ENCODE data around the gene ASCL2. TPM values are rescaled to one million over a fixed set of nuclear protein-coding genes. Genes with fewer than 3 reads are reported as not detected.

ASCL2 gene
- total and polyA plus RNA-seq, 2 donors (not counting 3 experiments of a cell fraction or from before 2014, with no cell fraction given) = not detected

DNA sequence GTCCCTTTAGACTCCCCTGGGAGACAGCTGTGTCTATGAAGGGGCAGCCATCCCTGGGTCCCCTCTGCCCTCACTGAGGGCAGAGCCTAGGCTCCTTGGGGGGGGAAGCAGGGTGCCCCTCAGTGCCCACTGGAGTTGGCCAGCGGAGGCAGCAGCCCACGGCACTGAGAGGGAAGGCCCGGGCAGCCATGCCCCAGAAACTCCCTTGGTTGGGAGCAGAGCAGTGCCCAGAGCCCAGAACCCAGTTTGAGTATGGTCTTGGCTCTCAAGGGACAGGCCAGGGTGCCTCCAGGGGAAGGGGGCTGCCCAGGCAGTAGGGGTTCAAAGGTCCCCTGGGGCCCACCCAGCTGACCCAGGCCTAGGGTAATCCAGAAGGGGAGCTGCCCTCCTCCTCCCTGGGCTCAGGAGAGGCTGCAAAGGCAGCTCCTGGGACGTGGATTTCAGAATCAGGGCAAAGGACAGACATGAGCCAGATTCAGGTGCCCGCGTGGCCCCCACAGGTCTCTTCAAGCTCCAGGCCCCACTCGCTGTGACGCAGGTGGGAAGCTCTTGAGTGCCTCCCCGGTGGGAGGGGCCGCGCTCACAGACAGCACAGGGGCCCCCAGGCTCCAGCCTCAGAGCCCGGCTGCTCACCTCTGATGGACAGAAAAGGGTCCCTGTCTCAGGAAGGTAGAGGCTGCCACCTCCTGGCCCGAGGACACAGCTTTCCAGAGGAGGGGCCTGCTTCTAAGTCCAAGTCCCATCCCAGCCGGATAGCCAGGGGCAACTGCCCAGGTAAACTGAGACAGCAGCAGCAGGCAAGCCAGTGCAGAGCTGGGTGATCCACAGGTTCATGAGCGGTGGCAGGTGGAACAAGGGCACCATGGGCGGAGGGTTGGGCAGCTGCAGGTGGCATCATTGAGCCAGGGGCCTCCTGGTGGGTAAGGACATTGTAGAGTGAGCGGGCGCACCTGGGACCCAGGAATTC lies 28.7 kb upstream of the ASCL2 start:
- no peak overlapping the region for H3K4me3 ChIP-seq (replicated peaks in 1 of 3; ENCODE audit: insufficient read depth in 1 of 3, low read depth in 1 of 3, low read length in 3 of 3)
- H3K27ac ChIP-seq (ENCODE audit: insufficient read depth, low read depth, low read length) = no peak overlapping the region
- H3K4me1 ChIP-seq (ENCODE audit: control insufficient read depth, extremely low read depth, insufficient read depth, low read length) = no peaks in the 10 kb centered on the region
- dilution Hi-C loops (cut with MboI; ENCODE audit: extremely low pct_ligation_motif_present, low sequenced_read_pairs) (no loop called here), intact Hi-C loops (cut with micrococcal nuclease) (no loop called here)
- TF ChIP-seq, protein P1, sequence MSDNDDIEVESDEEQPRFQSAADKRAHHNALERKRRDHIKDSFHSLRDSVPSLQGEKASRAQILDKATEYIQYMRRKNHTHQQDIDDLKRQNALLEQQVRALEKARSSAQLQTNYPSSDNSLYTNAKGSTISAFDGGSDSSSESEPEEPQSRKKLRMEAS (IDR thresholded peaks at IDR 0.05; ENCODE audit: insufficient read depth, insufficient read length) = no peak
- TF ChIP-seq FOS (IDR thresholded peaks at IDR 0.05; ENCODE audit: borderline replicate concordance, insufficient read depth, low read length) (no peak), POLR2A (IDR thresholded peaks at IDR 0.05; ENCODE audit: low read depth, low read length) (no peak), JUN (IDR thresholded peaks at IDR 0.05; ENCODE audit: borderline replicate concordance, insufficient read depth, insufficient read length, low read depth) (no peak), EZH2 (IDR thresholded peaks at IDR 0.05; ENCODE audit: borderline replicate concordance, low read depth, low read length, severe bottlenecking) (no peak), MYC (IDR thresholded peaks at IDR 0.05; ENCODE audit: low read depth, low read length) (no peak), POLR2AphosphoS5 (IDR thresholded peaks at IDR 0.05; ENCODE audit: insufficient read depth, low read depth, low read length) (no peak), GATA2 (IDR thresholded peaks at IDR 0.05; ENCODE audit: insufficient read depth, insufficient read length, low read depth, low read length) (no peak)
- TF ChIP-seq, protein P2, sequence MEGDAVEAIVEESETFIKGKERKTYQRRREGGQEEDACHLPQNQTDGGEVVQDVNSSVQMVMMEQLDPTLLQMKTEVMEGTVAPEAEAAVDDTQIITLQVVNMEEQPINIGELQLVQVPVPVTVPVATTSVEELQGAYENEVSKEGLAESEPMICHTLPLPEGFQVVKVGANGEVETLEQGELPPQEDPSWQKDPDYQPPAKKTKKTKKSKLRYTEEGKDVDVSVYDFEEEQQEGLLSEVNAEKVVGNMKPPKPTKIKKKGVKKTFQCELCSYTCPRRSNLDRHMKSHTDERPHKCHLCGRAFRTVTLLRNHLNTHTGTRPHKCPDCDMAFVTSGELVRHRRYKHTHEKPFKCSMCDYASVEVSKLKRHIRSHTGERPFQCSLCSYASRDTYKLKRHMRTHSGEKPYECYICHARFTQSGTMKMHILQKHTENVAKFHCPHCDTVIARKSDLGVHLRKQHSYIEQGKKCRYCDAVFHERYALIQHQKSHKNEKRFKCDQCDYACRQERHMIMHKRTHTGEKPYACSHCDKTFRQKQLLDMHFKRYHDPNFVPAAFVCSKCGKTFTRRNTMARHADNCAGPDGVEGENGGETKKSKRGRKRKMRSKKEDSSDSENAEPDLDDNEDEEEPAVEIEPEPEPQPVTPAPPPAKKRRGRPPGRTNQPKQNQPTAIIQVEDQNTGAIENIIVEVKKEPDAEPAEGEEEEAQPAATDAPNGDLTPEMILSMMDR (IDR thresholded peaks at IDR 0.05; ENCODE audit: extremely low read depth in 1 of 2, insufficient read depth in 1 of 2, low read depth in 1 of 2, low read length in 2 of 2) = no peak
- CTCF ChIA-PET = interaction anchor here (1.0 to 2.3 kb wide), 5 partner anchors 10 to 122 kb away, joined by 4 to 10 read pairs (median 5); no protein-coding TSS in a partner anchor
- no peaks in the 10 kb centered on the region for H3K79me2 ChIP-seq (ENCODE audit: control insufficient read depth, insufficient read depth, low read length)
- no peaks in the 10 kb centered on the region for H3K9me1 ChIP-seq (replicated peaks; ENCODE audit: control insufficient read depth, extremely low read depth, insufficient read depth, low read length)
- no peaks in the 10 kb centered on the region for H4K20me1 ChIP-seq (replicated peaks; ENCODE audit: control insufficient read depth, extremely low read depth, insufficient read depth, low read length)
- H3K36me3 ChIP-seq (ENCODE audit: control insufficient read depth in 2 of 2, extremely low read depth in 1 of 2, insufficient read depth in 2 of 2, low read length in 2 of 2) = no peaks in the 10 kb centered on the region
- H3K9ac ChIP-seq (replicated peaks; ENCODE audit: extremely low read depth, insufficient read depth, low read length) = no peak overlapping the region
- H3K4me2 ChIP-seq (ENCODE audit: insufficient read depth, low read length) = no peak overlapping the region
- H3K27me3 ChIP-seq (ENCODE audit: control insufficient read depth in 2 of 2, insufficient read depth in 2 of 2, low read length in 2 of 2) = no peaks in the 10 kb centered on the region
- POLR2A ChIA-PET = no interaction called here
- H2AFZ ChIP-seq (ENCODE audit: low read depth, low read length) = no peak overlapping the region
- FAIRE-seq (no peak), DNase-seq (ENCODE audit: low read depth, low spot score) (no peak)
- H3K9me3 ChIP-seq (replicated peaks; ENCODE audit: control insufficient read depth, insufficient read depth, low read length) = no peaks in the 10 kb centered on the region
- no TSS peak for BruUV-seq (replicated peaks)

Measured in endothelial cell of umbilical vein (primary cell).